GM18951 (cell line): Measurements from ENCODE around the gene UBTD1.

Experiments
- POLR2A ChIP-seq: IDR thresholded peaks from 4 replicates; pipeline ENCODE4 v1.6.1; 2011; ENCODE audit warnings: mild to moderate bottlenecking; ENCODE audit not compliant: insufficient read length, insufficient read depth; ENCODE audit errors: extremely low read depth
- in situ Hi-C: fragments of 300-500 bp; cut with MboI; formaldehyde crosslinking; loops from one replicate; pipeline ENCODE4 v1.12.0; 2022; ENCODE audit warnings: low sequenced_read_pairs, mixed read lengths, inconsistent platforms; ENCODE audit not compliant: unreplicated experiment

UBTD1 gene, protein sequence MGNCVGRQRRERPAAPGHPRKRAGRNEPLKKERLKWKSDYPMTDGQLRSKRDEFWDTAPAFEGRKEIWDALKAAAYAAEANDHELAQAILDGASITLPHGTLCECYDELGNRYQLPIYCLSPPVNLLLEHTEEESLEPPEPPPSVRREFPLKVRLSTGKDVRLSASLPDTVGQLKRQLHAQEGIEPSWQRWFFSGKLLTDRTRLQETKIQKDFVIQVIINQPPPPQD

GRCh38 chr10:97498841-97499560, at the start of gene UBTD1:
UBTD1 (plus strand) TSS chr10:97498924; CDS start chr10:97499204, 280 bp downstream.
- in situ Hi-C loops = no loop called here
- TF ChIP-seq POLR2A = no peak

DNA sequence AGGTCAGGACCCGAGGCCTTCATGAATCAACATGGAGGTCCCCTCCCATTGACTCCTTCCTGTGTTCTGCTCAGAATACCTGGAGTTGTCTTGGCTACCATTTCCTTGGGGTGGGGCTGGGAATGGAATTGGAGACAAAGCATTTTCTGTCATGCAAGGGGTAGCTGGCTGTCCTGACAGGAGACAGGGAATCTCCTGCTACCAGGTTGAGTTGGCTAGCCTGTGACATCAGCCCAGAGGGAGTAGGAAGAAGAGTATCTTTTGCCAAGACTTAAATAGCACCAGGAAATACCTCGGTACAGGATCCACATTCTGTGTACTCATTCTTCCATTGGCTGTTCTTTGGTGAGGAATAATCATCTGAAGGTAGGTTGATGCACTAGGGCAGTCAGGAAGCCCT, 47.9 kb upstream of the UBTD1 start:
- TF ChIP-seq POLR2A = no peak
- in situ Hi-C loops = no loop called here

DNA sequence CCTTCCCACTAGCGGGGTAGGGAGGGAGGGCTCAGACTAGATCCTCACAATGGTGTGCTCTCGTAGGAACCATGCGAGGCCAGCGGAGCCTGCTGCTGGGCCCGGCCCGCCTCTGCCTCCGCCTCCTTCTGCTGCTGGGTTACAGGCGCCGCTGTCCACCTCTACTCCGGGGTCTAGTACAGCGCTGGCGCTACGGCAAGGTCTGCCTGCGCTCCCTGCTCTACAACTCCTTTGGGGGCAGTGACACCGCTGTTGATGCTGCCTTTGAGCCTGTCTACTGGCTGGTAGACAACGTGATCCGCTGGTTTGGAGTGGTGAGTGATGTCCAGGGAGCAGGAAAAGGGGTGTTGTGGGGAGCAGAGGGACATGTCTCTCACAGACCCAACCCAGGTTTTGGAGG, 47.1 kb upstream of the UBTD1 start:
- no peak for TF ChIP-seq POLR2A
- in situ Hi-C loops = no loop called here

DNA sequence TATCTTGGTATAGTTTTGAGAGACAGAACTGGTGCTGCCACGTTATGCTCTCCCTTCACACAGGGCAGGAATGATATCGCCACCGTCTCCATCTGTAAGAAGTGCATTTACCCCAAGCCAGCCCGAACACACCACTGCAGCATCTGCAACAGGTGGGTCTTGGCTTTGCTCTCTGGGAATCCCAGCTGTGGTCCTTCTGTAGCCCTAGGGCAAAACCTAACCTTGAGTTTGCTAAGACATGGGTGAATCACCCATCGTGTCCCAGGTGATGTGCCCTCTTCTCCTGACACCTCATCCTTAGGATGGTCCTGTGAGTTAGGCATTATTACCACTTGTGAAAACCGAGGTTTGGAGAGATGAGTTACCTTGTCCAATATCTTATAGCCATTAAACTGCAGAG, 46.4 kb upstream of the UBTD1 start:
- in situ Hi-C loops = no loop called here
- no peak for TF ChIP-seq POLR2A

GRCh38 chr10:97454330-97455036, 44.2 kb upstream of the UBTD1 start:
- in situ Hi-C loops = no loop called here
- TF ChIP-seq POLR2A = no peak

DNA sequence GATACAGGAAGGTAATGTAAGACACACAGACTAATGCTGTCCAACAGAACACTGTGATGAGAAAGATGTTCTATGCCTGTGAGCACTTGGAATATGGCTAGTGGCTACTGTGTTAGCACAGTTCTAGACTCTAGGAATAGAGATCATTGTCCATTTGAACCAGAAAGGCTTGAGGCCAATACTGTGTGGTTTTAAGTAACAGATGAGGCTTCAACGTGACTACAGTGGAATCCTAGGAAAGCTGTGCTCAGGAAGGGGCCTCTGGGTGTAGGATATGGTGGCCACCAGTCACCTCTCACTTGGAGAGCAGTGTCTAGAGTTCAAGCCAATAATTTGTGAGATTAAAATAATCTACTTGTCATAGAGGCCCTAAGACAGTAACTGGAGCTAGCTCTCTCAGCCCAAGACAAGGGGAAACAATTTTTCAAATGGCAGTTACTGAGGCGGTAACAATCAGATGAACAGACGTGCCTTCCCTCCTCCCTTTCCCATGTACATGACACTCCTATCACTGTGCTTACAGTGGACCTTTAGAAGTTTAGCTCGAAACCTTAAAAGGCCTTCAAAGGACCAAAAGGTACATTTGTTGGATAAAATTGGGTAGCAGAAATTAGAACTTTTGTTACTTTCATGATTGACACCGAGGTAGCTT, 42.6 kb upstream of the UBTD1 start:
- in situ Hi-C loops = no loop called here
- TF ChIP-seq POLR2A = peak; percentile 18

DNA sequence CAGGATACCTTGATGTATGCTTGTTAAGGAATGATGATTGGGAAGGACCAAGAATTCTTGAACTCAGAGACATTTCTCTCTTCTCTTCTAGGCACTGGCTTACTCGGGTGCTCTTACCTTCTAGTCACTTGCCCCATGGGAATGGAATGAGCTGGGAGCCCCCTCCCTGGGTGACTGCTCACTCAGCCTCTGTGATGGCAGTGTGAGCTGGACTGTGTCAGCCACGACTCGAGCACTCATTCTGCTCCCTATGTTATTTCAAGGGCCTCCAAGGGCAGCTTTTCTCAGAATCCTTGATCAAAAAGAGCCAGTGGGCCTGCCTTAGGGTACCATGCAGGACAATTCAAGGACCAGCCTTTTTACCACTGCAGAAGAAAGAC, 42.0 kb upstream of the UBTD1 start:
- TF ChIP-seq POLR2A = no peak
- in situ Hi-C loops = no loop called here

- no peak for TF ChIP-seq POLR2A
- in situ Hi-C loops = no loop called here
Observed at GRCh38 chr10:97459111-97459510, 39.6 kb upstream of the UBTD1 start.

DNA sequence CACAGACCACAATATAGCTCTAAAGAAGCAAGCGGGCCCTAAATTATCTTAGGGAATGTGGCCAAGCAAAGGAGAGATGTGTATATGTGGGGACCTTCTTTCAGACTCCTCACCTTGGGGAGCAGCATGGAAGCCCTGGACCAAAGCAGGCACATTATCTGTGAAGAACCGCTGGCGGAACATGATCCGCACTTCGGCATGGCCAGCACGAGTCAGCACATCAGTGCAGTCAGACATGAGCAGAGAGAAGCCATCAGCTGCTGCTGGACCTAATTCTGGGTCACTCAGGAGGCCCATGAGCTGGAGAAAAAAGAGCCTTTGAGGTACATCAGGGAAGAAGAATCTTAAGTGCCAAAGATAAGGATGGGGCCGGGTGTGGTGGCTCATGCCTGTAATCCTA, 38.8 kb upstream of the UBTD1 start:
- TF ChIP-seq POLR2A = no peak
- in situ Hi-C loops = no loop called here

- in situ Hi-C loops = no loop called here
- TF ChIP-seq POLR2A = no peak
Observed at GRCh38 chr10:97462309-97462708, 36.4 kb upstream of the UBTD1 start.

DNA sequence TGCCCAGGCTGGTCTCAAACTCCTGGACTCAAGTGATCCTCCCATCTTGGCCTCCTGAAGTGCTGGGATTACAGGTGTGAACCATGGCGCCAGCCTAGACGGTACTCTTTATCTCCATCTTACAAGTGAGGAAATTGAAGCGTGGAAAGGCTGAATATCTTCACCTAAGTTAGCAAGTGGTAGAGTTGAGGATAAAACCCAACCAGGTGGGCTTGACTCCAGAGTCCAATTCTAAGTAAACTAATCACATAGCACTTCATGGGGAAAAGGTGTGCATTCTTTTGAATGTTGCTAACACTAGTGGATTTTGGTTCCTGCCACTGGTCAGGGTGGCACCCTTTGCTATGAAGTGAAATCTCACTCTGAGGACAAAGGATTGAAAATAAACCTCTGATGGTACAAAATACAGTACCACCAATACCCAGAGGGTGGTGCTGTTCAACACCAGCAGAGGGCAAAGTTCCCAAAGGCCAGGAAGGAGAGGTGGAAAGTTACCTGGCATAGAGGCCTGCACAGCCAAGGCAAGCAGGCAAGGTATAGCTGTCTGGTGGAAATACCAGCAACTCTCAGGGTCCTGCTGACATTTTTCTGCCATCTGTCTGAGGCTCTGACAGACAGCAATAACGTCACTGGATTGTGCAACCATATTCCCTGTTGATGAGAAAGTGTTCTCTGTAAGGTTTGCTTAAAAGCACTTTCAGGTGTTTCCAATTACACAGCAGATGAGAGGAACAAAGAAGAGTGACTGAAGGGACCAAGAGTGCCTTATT, 35.2 kb upstream of the UBTD1 start:
- TF ChIP-seq POLR2A = no peak
- in situ Hi-C loops = no loop called here

GRCh38 chr10:97464226-97464625, 34.5 kb upstream of the UBTD1 start:
- in situ Hi-C loops = no loop called here
- no peak for TF ChIP-seq POLR2A

DNA sequence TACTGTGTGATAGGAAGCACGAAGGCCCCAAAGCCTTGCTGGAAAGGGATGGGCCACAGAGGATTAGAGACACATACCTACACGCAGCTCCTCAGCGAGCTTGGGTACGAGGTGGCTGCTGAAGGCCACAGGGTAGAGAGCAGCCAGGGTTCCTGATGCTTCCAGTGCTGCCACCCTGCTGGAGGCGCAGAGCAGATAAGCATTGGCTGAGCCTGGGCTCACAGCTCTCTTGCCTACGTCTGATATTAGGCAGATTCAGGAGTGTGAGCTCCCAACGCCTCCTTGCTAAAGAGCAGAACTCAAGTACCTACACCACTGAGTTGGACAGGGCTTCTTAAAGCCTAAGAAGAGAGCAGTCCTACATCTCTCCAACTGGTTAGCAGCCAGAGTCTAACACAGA, 32.7 kb upstream of the UBTD1 start:
- no peak for TF ChIP-seq POLR2A
- in situ Hi-C loops = no loop called here
